Type B pancreatic cell (in vitro differentiated cells): Measurements from ENCODE around the gene HLA-DPA1. TPM values are rescaled to one million over a fixed set of nuclear protein-coding genes. Genes with fewer than 3 reads are reported as not detected.

Experiments used
- DNase-seq: peaks from one replicate; pipeline ENCODE4 v3.0.0; 2021; ENCODE audit warnings: mixed read lengths; ENCODE audit not compliant: unreplicated experiment; ENCODE audit errors: extremely low spot score
- H3K27ac Mint-ChIP-seq: 2 replicates; pipeline ENCODE4 v1.8.0; 2021; ENCODE audit warnings: mild to moderate bottlenecking, mixed read lengths
- H3K27me3 Mint-ChIP-seq: 2 replicates; pipeline ENCODE4 v1.8.0; 2021; ENCODE audit warnings: mixed read lengths
- H3K36me3 Mint-ChIP-seq: 2 replicates; pipeline ENCODE4 v1.8.0; 2021; ENCODE audit warnings: mixed read lengths
- H3K4me1 Mint-ChIP-seq: one replicate; pipeline ENCODE4 v1.8.0; 2021; ENCODE audit warnings: mixed read lengths; ENCODE audit not compliant: unreplicated experiment
- H3K4me3 Mint-ChIP-seq: 2 replicates; pipeline ENCODE4 v1.8.0; 2021; ENCODE audit warnings: mild to moderate bottlenecking, mixed read lengths
- H3K9me3 Mint-ChIP-seq: 2 replicates; pipeline ENCODE4 v1.8.0; 2021; ENCODE audit warnings: mixed read lengths
- CTCF ChIP-seq: fragments of 200-600 bp; sonication (generic); conservative IDR thresholded peaks from 2 replicates; pipeline ENCODE4 v1.5.0; 2021; ENCODE audit warnings: antibody characterized with exemption, mild to moderate bottlenecking
- long read RNA-seq: library from polyadenylated mRNA; unstranded; transcript quantifications from one replicate; pipeline ENCODE4 v2.0.0, GENCODE V29; 2020
- total RNA-seq: library from RNA; stranded (reverse); gene quantifications from 2 replicates; pipeline ENCODE4 v1.2.1, GENCODE V29; 2021; ENCODE audit warnings: low replicate concordance

HLA-DPA1 gene
- total RNA-seq, result 1.3 and 2.6 TPM in 2 replicates
- long read RNA-seq, partial matches to known transcripts, result 0 of 1 reads
- long read RNA-seq, other reads (novel, unspliced or antisense), result 0 of 1 reads

GRCh38 chr6:33073431-33073871, at the start of gene HLA-DPA1:
HLA-DPA1 (minus strand) TSS chr6:33073649.
- no peaks in the 10 kb centered on the region for H3K9me3 Mint-ChIP-seq
- H3K4me3 Mint-ChIP-seq, result no peak within 1 kb of the TSS
- H3K36me3 Mint-ChIP-seq, result no peaks in the 10 kb centered on the region
- H3K4me1 Mint-ChIP-seq, result no peaks in the 10 kb centered on the region
- no peak for TF ChIP-seq CTCF
- no peak for DNase-seq
- peaks cover 17% of the 10 kb centered on the region for H3K27me3 Mint-ChIP-seq
- no peak within 1 kb of the TSS for H3K27ac Mint-ChIP-seq

GRCh38 chr6:33123181-33123580, 49.7 kb upstream of the HLA-DPA1 start:
- Mint-ChIP-seq H3K4me1 (peaks cover 5% of the 10 kb centered on the region), H3K9me3 (peaks cover 5% of the 10 kb centered on the region), H3K36me3 (no peaks in the 10 kb centered on the region), H3K27me3 (peaks cover 42% of the 10 kb centered on the region), H3K27ac (no peak overlapping the region), H3K4me3 (no peak overlapping the region)
- no peak for TF ChIP-seq CTCF
- no peak for DNase-seq

- no peak for DNase-seq
- Mint-ChIP-seq H3K27ac (no peak overlapping the region), H3K36me3 (no peaks in the 10 kb centered on the region), H3K27me3 (peaks cover 64% of the 10 kb centered on the region), H3K4me1 (peaks cover 21% of the 10 kb centered on the region), H3K9me3 (peaks cover 5% of the 10 kb centered on the region), H3K4me3 (no peak overlapping the region)
- no peak for TF ChIP-seq CTCF
These were observed 46.6 kb upstream of the HLA-DPA1 start for GRCh38 chr6:33120001-33120400.

- no peak for DNase-seq
- Mint-ChIP-seq H3K4me3 (peak overlapping the region; percentile 78), H3K9me3 (peaks cover under 1% of the 10 kb centered on the region), H3K27me3 (peaks cover 75% of the 10 kb centered on the region), H3K27ac (no peak overlapping the region), H3K4me1 (peaks cover 21% of the 10 kb centered on the region), H3K36me3 (no peaks in the 10 kb centered on the region)
- TF ChIP-seq CTCF, result peak; percentile 92
These were observed 45.2 kb upstream of the HLA-DPA1 start for GRCh38 chr6:33118525-33119123.

GRCh38 chr6:33117811-33118277, 44.4 kb upstream of the HLA-DPA1 start:
- Mint-ChIP-seq H3K36me3 (no peaks in the 10 kb centered on the region), H3K4me1 (peaks cover 21% of the 10 kb centered on the region), H3K27me3 (peaks cover 82% of the 10 kb centered on the region), H3K4me3 (peak overlapping the region; percentile 78), H3K9me3 (no peaks in the 10 kb centered on the region), H3K27ac (peak overlapping the region; percentile 37)
- TF ChIP-seq CTCF, result no peak
- DNase-seq, result no peak
